Right atrium auricular region (tissue), 2 donors: ENCODE results near the gene PLXNA2. TPM values are rescaled to one million over a fixed set of nuclear protein-coding genes. Genes with fewer than 3 reads are reported as not detected.

Experiments
- DNase-seq: peaks from one replicate; pipeline ENCODE4 v3.0.0-alpha.2; 2019; ENCODE audit warnings: low spot score
- H3K27ac ChIP-seq, 2 donors: fragments of 200-600 bp; sonication (generic); 1 replicate in 1 of 2; 2 replicates in 1 of 2; pipeline ENCODE4 v1.5.1; 2016 to 2019
- H3K27me3 ChIP-seq, 2 donors: fragments of 200-600 bp; sonication (generic); one replicate each; pipeline versions ENCODE4 v1.5.1 to v1.6.0; 2017 to 2019
- H3K36me3 ChIP-seq: fragments of 200-600 bp; sonication (generic); one replicate; pipeline ENCODE4 v1.5.1; 2016
- H3K4me1 ChIP-seq, 2 donors: fragments of 200-600 bp; sonication (generic); one replicate each; pipeline versions ENCODE4 v1.5.1 to v1.6.0; 2017 to 2019
- H3K4me3 ChIP-seq, 2 donors: fragments of 200-600 bp; sonication (generic); 1 replicate in 1 of 2; 2 replicates in 1 of 2; pipeline ENCODE4 v1.5.1; 2017 to 2019; ENCODE audit warnings: mild to moderate bottlenecking in 1 of 2, moderate library complexity in 1 of 2
- H3K9me3 ChIP-seq, 2 donors: fragments of 200-600 bp; sonication (generic); one replicate each; pipeline ENCODE4 v1.5.1; 2019
- total RNA-seq, 2 donors: library from RNA; depleted of rRNA; stranded (reverse); fragments of >200 nt; gene quantifications; one replicate each; pipeline ENCODE4 v1.1.0, GENCODE V29; 2016
- TF ChIP-seq, protein P1 (sequence below), 2 donors: fragments of 200-600 bp; sonication (generic); IDR thresholded peaks; one replicate each; pipeline ENCODE4 v1.5.1; 2019; ENCODE audit warnings: antibody characterized with exemption in 2 of 2

PLXNA2 gene
- total RNA-seq, 2 donors from 2014 or later, result 10.8 to 23.8 TPM

DNA sequence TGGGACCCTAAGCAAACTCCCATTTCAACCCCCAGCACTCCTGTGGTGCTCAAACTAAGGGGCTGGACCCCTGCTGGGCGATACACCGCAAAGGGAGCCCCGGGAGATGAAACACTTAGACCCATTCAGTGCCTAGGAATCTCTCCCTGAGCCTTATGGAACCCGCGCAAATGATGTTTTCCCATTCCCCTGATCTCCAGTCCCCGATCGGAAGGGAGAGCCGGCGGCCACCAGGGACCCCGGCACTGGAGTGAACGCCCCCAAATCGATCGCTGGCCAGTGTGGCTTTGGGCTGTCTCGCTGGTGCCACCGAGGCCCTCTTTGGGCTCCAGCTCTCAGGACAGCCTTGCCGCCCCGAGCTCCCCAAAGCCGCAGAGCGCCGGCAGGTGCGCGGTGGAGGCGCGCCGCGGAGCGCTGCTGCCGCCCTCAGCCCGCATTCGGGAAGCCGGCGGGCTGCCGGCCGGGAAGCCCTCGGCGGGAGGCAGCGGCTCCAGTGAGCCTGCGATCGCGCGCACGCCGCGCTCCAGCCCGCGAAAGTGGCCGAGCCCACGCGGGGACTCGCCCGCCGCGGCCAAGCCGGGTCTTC, 1.1 kb downstream of the PLXNA2 start:
- H3K4me1 ChIP-seq, result peaks cover 0 to 56% of the 10 kb centered on the region in 2 donors
- H3K4me3 ChIP-seq, result peak overlapping the region; percentile 75 to 88
- no peaks in the 10 kb centered on the region for H3K36me3 ChIP-seq
- no peak for DNase-seq
- H3K9me3 ChIP-seq, result no peaks in the 10 kb centered on the region
- TF ChIP-seq, protein P1, sequence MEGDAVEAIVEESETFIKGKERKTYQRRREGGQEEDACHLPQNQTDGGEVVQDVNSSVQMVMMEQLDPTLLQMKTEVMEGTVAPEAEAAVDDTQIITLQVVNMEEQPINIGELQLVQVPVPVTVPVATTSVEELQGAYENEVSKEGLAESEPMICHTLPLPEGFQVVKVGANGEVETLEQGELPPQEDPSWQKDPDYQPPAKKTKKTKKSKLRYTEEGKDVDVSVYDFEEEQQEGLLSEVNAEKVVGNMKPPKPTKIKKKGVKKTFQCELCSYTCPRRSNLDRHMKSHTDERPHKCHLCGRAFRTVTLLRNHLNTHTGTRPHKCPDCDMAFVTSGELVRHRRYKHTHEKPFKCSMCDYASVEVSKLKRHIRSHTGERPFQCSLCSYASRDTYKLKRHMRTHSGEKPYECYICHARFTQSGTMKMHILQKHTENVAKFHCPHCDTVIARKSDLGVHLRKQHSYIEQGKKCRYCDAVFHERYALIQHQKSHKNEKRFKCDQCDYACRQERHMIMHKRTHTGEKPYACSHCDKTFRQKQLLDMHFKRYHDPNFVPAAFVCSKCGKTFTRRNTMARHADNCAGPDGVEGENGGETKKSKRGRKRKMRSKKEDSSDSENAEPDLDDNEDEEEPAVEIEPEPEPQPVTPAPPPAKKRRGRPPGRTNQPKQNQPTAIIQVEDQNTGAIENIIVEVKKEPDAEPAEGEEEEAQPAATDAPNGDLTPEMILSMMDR (IDR thresholded peaks at IDR 0.05), result peak in 1 of 2 donors; percentile 27
- H3K27ac ChIP-seq, result peak overlapping the region; percentile 88
- no peaks in the 10 kb centered on the region for H3K27me3 ChIP-seq

DNA sequence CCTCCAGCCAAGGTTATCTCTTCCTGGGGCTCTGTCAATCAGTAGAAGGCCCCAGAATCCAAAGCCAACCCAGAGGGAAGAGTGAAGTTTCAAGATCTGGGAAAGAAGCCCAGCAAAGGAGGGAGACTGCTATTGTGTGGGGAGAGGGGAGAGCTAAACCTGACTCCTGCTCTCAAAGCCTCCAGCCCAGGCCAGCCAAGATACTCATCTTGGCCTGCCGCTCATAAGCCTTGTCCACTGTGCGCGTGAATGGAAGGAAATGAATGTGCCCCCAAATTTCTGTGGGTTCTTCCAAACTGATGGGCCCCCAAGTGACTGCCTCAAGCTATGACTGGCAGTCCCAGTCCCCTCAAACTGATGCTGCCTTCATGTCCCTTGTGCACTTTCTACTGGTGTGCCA, 2.0 kb downstream of the PLXNA2 start:
- TF ChIP-seq, protein P1 (IDR thresholded peaks at IDR 0.05), result no peak
- peaks cover 0 to 65% of the 10 kb centered on the region in 2 donors for H3K4me1 ChIP-seq
- DNase-seq, result no peak
- peak overlapping the region; percentile 88 for H3K27ac ChIP-seq
- no peaks in the 10 kb centered on the region for H3K27me3 ChIP-seq
- peak overlapping the region; percentile 75 to 88 for H3K4me3 ChIP-seq
- no peaks in the 10 kb centered on the region for H3K36me3 ChIP-seq
- no peaks in the 10 kb centered on the region for H3K9me3 ChIP-seq

DNA sequence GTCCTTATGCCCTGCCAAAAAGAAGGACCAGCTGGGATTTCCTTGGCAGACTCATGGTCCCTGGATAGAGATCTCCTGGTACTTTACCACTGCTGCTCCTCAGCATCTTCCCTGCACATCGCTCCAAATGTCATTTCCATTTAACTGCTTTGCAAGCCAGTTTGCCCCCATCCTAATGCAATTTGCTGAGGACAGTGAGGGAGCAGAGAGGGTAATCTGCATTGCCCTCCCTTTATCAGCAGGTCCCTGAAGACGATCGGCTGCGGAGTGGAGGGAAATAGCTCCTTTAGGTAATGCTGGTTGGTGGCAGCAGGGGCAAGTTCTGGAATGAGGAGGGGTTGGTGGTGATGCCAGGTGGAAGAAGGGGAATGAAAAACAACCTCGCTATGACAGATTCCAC, 2.7 kb downstream of the PLXNA2 start:
- DNase-seq, result no peak
- peak overlapping the region; percentile 75 to 88 for H3K4me3 ChIP-seq
- no peaks in the 10 kb centered on the region for H3K36me3 ChIP-seq
- H3K4me1 ChIP-seq, result peaks cover 0 to 72% of the 10 kb centered on the region in 2 donors
- TF ChIP-seq, protein P1 (IDR thresholded peaks at IDR 0.05), result no peak
- H3K27ac ChIP-seq, result peak overlapping the region; percentile 88
- no peaks in the 10 kb centered on the region for H3K27me3 ChIP-seq
- H3K9me3 ChIP-seq, result no peaks in the 10 kb centered on the region

DNA sequence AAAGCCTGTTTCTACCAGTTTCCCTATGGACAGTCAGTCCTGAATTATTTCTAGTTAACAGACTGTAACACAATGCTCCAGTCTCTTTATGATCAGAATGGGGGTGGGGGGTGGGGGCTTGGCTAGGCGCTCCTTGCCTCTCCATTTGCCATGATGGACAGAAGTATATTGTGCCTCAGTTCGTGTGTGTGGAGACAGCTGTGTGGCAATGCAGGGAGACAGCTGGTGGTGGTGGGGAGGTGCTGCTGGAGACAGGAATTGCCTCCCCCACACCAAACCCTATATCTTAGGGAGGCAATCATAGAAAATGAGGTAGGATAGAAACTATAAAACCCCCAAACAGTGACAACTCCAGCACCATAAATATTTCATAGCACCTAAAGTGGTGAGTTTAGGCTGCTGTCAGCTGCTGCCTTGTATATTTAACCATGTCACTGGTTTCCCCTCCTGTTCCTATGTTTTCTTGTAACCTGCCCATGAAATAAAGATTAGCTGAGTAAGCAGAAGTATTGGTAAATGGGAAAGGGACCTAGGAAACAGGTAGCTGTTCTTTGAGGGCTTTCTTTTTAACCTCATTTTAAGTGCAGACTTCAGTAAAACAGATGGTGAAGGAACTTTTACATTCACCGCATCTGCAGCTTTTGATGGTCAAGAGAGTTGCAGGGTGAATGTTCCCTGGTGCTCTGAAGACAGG, 3.4 kb downstream of the PLXNA2 start:
- no peak for DNase-seq
- Histone ChIP-seq H3K4me1 (peaks cover 0 to 79% of the 10 kb centered on the region in 2 donors), H3K27me3 (no peaks in the 10 kb centered on the region), H3K36me3 (no peaks in the 10 kb centered on the region), H3K27ac (peak overlapping the region; percentile 54 to 88), H3K4me3 (peak overlapping the region; percentile 75 to 88), H3K9me3 (no peaks in the 10 kb centered on the region)
- TF ChIP-seq, protein P1 (IDR thresholded peaks at IDR 0.05), result no peak

DNA sequence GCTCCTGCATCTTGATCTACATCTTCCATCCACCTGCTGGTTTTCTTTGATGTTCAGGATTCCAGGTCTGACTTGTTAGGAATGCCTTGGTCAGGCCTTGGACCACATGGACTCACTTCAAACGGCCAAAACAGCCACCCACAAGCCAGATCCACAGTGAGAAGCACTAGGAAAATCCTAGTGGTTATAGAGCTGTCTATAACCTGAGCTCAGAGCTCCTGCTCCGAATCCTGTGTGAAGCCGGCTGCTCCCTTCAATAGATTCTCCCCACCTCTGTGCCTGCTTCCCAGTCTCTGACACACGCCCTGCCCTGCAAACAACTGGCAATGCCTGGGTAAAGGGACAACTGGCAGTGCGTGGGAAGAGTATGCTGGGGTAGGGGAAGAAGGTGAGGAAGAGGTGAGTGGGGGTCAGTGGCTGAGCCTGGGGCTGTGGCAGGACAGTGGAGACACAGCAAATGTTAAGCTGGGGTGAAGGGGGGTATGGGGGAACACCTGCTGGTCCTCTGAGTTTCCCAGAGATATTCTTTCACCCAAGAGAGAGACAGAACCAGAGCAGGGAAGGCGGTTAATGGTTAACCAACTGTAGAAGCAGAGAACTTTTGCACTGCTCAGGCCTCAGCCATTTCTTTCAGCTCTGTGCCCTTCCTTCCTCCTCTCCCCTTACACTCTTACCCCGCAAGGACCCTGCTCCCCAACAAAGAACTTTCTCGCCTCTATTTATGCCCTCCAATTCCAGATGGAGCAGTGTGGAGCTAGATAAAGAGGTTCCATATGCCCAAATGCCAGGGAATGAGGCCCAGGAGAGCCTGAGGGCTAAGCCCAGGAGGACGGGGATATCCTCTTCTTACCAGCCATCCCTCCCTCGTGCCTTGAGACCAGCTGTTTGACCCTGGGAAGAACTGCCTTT, 4.5 kb downstream of the PLXNA2 start:
- Histone ChIP-seq H3K4me1 (peaks cover 0 to 81% of the 10 kb centered on the region in 2 donors), H3K4me3 (peak overlapping the region; percentile 3 to 88)
- DNase-seq, result no peak

More for the DNA sequence above, 4.5 kb downstream of the PLXNA2 start:
- no peaks in the 10 kb centered on the region for H3K9me3 ChIP-seq
- TF ChIP-seq, protein P1 (IDR thresholded peaks at IDR 0.05), result no peak
- no peaks in the 10 kb centered on the region for H3K27me3 ChIP-seq
- peak overlapping the region; percentile 54 to 88 for H3K27ac ChIP-seq
- no peaks in the 10 kb centered on the region for H3K36me3 ChIP-seq
